GM12878 (cell line): Measurements from ENCODE around the gene C9orf153. TPM values are rescaled to one million over a fixed set of nuclear protein-coding genes. Genes with fewer than 3 reads are reported as not detected.
A peak's percentile ranks its signal among the peaks of the same experiment; 100 is the strongest.

Source experiments
- ATAC-seq: fragments of 200-7000 bp; cut with Tn5 transposase; 3 replicates; pipeline ENCODE4 v1.9.1; 2020; ENCODE audit warnings: mild to moderate bottlenecking, moderate library complexity
- BruUV-seq: library from RNA; stranded (reverse); fragments of 400-500 nt; replicated peaks from 2 replicates; lab custom pipeline; 2021; lab: Mats Ljungman, UMichigan
- CTCF ChIA-PET: fragments of 300-600 bp; sonication (Branson Sonifier 250); formaldehyde crosslinking; extraction: SDS; loops from one replicate; lab custom pipeline; 2021; ENCODE audit warnings: inconsistent platforms; lab: Yijun Ruan, JAX
- POLR2A ChIA-PET: fragments of 350-600 bp; formaldehyde crosslinking; extraction: SDS; loops from one replicate; lab custom pipeline; 2021; ENCODE audit warnings: inconsistent platforms; lab: Charles Lee
- RAD21 ChIA-PET: fragments of 300-600 bp; sonication (Branson Sonifier 250); formaldehyde crosslinking; loops from one replicate; lab custom pipeline; 2023; ENCODE audit warnings: antibody characterized with exemption; ENCODE audit not compliant: unreplicated experiment; lab: Charles Lee
- SMC1A ChIA-PET: fragments of 300-600 bp; sonication (Branson Sonifier 250); formaldehyde crosslinking; loops from one replicate; lab custom pipeline; 2023; ENCODE audit not compliant: unreplicated experiment, uncharacterized antibody; lab: Charles Lee
- DNase-seq: peaks from one replicate; pipeline ENCODE4 v3.0.0-alpha.2; 2011; ENCODE audit warnings: low read depth, low spot score
- FAIRE-seq: peaks from 3 replicates; lab custom pipeline; 2011; peaks lifted over from hg19 to GRCh38; lab: Jason Lieb, UNC
- H2AFZ ChIP-seq: 2 replicates; pipeline ENCODE4 v1.6.0; 2011; ENCODE audit warnings: low read depth, low read length, control low read depth; ENCODE audit not compliant: control insufficient read depth
- H3K27ac ChIP-seq: 2 replicates; pipeline ENCODE4 v1.5.1; 2011; ENCODE audit warnings: control low read depth; ENCODE audit not compliant: control insufficient read depth, insufficient read depth
- H3K27me3 ChIP-seq, 2 experiments: replicated peaks in 1 of 2; 2 replicates each; pipeline versions ENCODE4 v1.6.0 to v1.6.1; 2011; ENCODE audit warnings: low read length in 1 of 2; ENCODE audit not compliant: control insufficient read depth in 2 of 2, insufficient read depth in 2 of 2
- H3K36me3 ChIP-seq, 2 experiments: 2 replicates each; pipeline ENCODE4 v1.5.1; 2011; ENCODE audit warnings: low read length in 1 of 2; ENCODE audit not compliant: control insufficient read depth in 2 of 2, insufficient read depth in 2 of 2
- H3K4me1 ChIP-seq: 2 replicates; pipeline ENCODE4 v1.6.1; 2011; ENCODE audit warnings: mild to moderate bottlenecking, low read length, moderate library complexity, mixed read lengths; ENCODE audit not compliant: control insufficient read depth, insufficient read depth
- H3K4me2 ChIP-seq: 2 replicates; pipeline ENCODE4 v1.6.0; 2011; ENCODE audit warnings: control low read depth; ENCODE audit not compliant: control insufficient read depth, insufficient read depth
- H3K4me3 ChIP-seq: fragments of 200-600 bp; sonication (generic); 2 replicates; pipeline ENCODE4 v1.5.1; 2016
- H3K79me2 ChIP-seq: 2 replicates; pipeline ENCODE4 v1.6.0; 2011; ENCODE audit warnings: low read length; ENCODE audit not compliant: control insufficient read depth, insufficient read depth
- H3K9ac ChIP-seq: 2 replicates; pipeline ENCODE4 v1.8.0; 2011; ENCODE audit warnings: low read length, control low read depth, mixed read lengths; ENCODE audit not compliant: control insufficient read depth, insufficient read depth
- H3K9me3 ChIP-seq: replicated peaks from 3 replicates; pipeline ENCODE4 v1.5.1; 2011; ENCODE audit warnings: mild to moderate bottlenecking, low read length; ENCODE audit not compliant: control insufficient read depth, insufficient read depth
- H4K20me1 ChIP-seq: 2 replicates; pipeline ENCODE4 v1.6.0; 2011; ENCODE audit not compliant: control insufficient read depth, insufficient read depth
- ETV6 ChIP-seq, 2 experiments: fragments of 450-650 bp in 1 of 2; IDR thresholded peaks in 1 of 2; conservative IDR thresholded peaks in 1 of 2; 2 replicates each; pipeline ENCODE4 v1.6.1; 2014; ENCODE audit warnings: antibody characterized with exemption in 1 of 2, borderline replicate concordance in 1 of 2, low read depth in 1 of 2, mild to moderate bottlenecking in 1 of 2, moderate library complexity in 1 of 2
- NBN ChIP-seq: fragments of 450-650 bp; IDR thresholded peaks from 2 replicates; pipeline ENCODE4 v1.6.1; 2016
- NR2F1 ChIP-seq: fragments of 450-650 bp; conservative IDR thresholded peaks from 2 replicates; pipeline ENCODE4 v1.6.1; 2017; ENCODE audit warnings: mild to moderate bottlenecking
- RB1 ChIP-seq: fragments of 450-650 bp; formaldehyde crosslinking; IDR thresholded peaks from 2 replicates; pipeline ENCODE4 v1.6.1; 2017; ENCODE audit warnings: mild to moderate bottlenecking, borderline replicate concordance
- RELB ChIP-seq: fragments of 450-650 bp; IDR thresholded peaks from 2 replicates; pipeline ENCODE4 v1.6.1; 2017; ENCODE audit warnings: low read depth, mild to moderate bottlenecking, moderate library complexity
- SIN3A ChIP-seq: IDR thresholded peaks from 2 replicates; pipeline ENCODE4 v1.6.1; 2012; ENCODE audit warnings: low read depth, low read length, improper control_type of control experiment
- SIX5 ChIP-seq: IDR thresholded peaks from 2 replicates; pipeline ENCODE4 v1.6.1; 2011; ENCODE audit warnings: mild to moderate bottlenecking, low read depth, low read length, moderate library complexity; ENCODE audit not compliant: severe bottlenecking
- WRNIP1 ChIP-seq: IDR thresholded peaks from 2 replicates; pipeline ENCODE4 v1.6.1; 2011; ENCODE audit warnings: low read depth, low read length, improper control_type of control experiment, borderline replicate concordance
- YY1 ChIP-seq: IDR thresholded peaks from 2 replicates; pipeline ENCODE4 v1.6.1; 2011; ENCODE audit warnings: low read depth, mild to moderate bottlenecking, low read length
- ZBTB11 ChIP-seq: fragments of 450-650 bp; formaldehyde crosslinking; IDR thresholded peaks from 2 replicates; pipeline ENCODE4 v1.5.0; 2022; ENCODE audit warnings: mild to moderate bottlenecking, missing genetic modification characterization
- ZNF384 ChIP-seq: IDR thresholded peaks from 2 replicates; pipeline ENCODE4 v1.6.1; 2012; ENCODE audit warnings: low read depth, mild to moderate bottlenecking, low read length, improper control_type of control experiment, borderline replicate concordance
- WGBS: methylation state at CpG from one replicate; pipeline ENCODE4 v1.1.6; 2016; ENCODE audit warnings: low lambda C conversion rate; ENCODE audit not compliant: insufficient replicate concordance, insufficient coverage; ENCODE audit errors: missing lambda C conversion rate; 5-methylcytosine and 5-hydroxymethylcytosine counted together
- in situ Hi-C: fragments of 300-500 bp; cut with MboI; formaldehyde crosslinking; loops from 9 replicates; pipeline ENCODE4 v1.14.3; 2018; ENCODE audit warnings: mixed read lengths
- intact Hi-C: fragments of 100-400 bp; cut with micrococcal nuclease; formaldehyde crosslinking; loops from one replicate; pipeline ENCODE4 v1.14.2; 2022; ENCODE audit not compliant: unreplicated experiment
- polyA plus RNA-seq, 11 experiments: library from polyadenylated mRNA; depleted of rRNA in 4 of 11; unstranded in 6 of 11; stranded (reverse) in 5 of 11; fragments of >200 nt; fragmentation: Nextera tagmentation in 4 of 11; fragmentation: Illumina TruSeq in 1 of 11; extraction: Ambion mirVana in 4 of 11; extraction: Trizol in 1 of 11; gene quantifications; 1 replicate in 1 of 11; 2 replicates in 10 of 11; pipeline versions ENCODE4 v1.2.1 to v1.2.3, GENCODE V29; 2011 to 2016; ENCODE audit warnings: inconsistent platforms in 2 of 11, missing spikeins in 2 of 11, low read depth in 1 of 11
- total RNA-seq, 4 experiments: library from RNA; depleted of rRNA in 3 of 4; stranded (reverse); fragments of >200 nt in 3 of 4; fragmentation: Illumina TruSeq in 1 of 4; extraction: Trizol in 1 of 4; gene quantifications; 2 replicates each; pipeline versions ENCODE4 v1.2.1 to v1.2.3, GENCODE V29; 2013 to 2021

The C9orf153 gene
- total and polyA plus RNA-seq, 10 of the 15 experiments (the other 5 are each of a cell fraction or from before 2014, with no cell fraction given) = 0.03 to 1.2 (median 0.18) TPM; not detected in 1

GRCh38 chr9:86175743-86176456 lies 83.6 kb downstream of the C9orf153 start:
- no peak overlapping the region for H3K9ac ChIP-seq
- ChIA-PET POLR2A (no interaction called here), CTCF (no interaction called here), SMC1A (no interaction called here), RAD21 (no interaction called here)
- ATAC-seq (peak; percentile 54), FAIRE-seq (no peak), DNase-seq (no peak)
- no peak overlapping the region for H3K4me3 ChIP-seq
- H4K20me1 ChIP-seq = no peaks in the 10 kb centered on the region
- WGBS = 55% methylated on average over 5 of the region's 5 CpGs
- H3K4me1 ChIP-seq = no peaks in the 10 kb centered on the region
- BruUV-seq = no TSS peak
- in situ Hi-C loops (no loop called here), intact Hi-C loops (no loop called here)
- no peak overlapping the region for H3K27ac ChIP-seq
- H3K79me2 ChIP-seq = no peaks in the 10 kb centered on the region
- no peak overlapping the region for H3K4me2 ChIP-seq
- no peak for TF ChIP-seq NBN
- TF ChIP-seq SIX5 = no peak
- no peak for TF ChIP-seq RB1
- TF ChIP-seq RELB = no peak
- no peak for TF ChIP-seq SIN3A
- TF ChIP-seq ZNF384 = no peak
- TF ChIP-seq YY1 = no peak
- no peak for TF ChIP-seq NR2F1
- no peak for TF ChIP-seq ZBTB11 (CRISPR knock-in tag)
- TF ChIP-seq WRNIP1 = no peak
- TF ChIP-seq ETV6 (conservative IDR thresholded peaks at IDR 0.05 in 1 of 2, IDR thresholded peaks at IDR 0.05 in 1 of 2; ENCODE audit: borderline replicate concordance in 1 of 2, low read depth in 1 of 2) = no peak
- H3K36me3 ChIP-seq = no peaks in the 10 kb centered on the region
- no peaks in the 10 kb centered on the region for H3K27me3 ChIP-seq
- no peak overlapping the region for H2AFZ ChIP-seq
- H3K9me3 ChIP-seq = no peaks in the 10 kb centered on the region; the same call in 2 of the 3 replicates
